GM04504 (cell line): ENCODE data around the gene CT45A5.
"Not testable (repeated sequence)": the region's sequence is repeated elsewhere in the genome, so short reads cannot be mapped to it uniquely, and the experiment has no call there.

ENCODE experiments used
- DNase-seq: peaks from one replicate; pipeline ENCODE4 v3.0.0-alpha.2; 2012; ENCODE audit warnings: low read depth

Gene CT45A5

GRCh38 chrX:135785403-135785802, at the start of gene CT45A5:
CT45A5 (minus strand) TSS chrX:135785503; CDS start chrX:135781729, 3,774 bp downstream.
- not testable (repeated sequence) for DNase-seq

DNA sequence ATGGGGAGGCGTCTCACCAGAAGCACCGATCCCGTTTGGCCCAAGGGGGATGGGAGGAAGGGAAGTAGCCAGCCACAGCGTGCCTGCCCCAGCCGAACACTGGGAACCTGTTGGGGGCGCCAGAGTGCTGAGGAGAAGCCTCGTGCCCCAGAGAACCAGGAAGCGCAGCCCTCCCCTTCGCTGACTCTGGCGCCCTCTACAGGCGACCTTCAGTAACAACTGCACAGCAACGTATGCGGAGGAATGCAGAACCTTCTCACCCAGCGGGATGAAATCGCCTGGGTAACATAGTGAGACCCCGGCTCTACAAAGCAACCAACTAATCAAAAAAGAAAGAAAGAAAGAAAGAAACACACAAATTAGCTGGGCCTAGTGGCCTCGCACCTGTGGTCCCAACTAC, 34.6 kb upstream of the CT45A5 start, which contains the start of gene CT45A2:
Gene CT45A2, minus strand, starts transcription at position 101 of the 400 bp plus-strand sequence. CDS start 3,747 bp downstream, outside the sequence.
- DNase-seq: not testable (repeated sequence)

- not testable (repeated sequence) for DNase-seq
These were observed 17.4 kb upstream of the CT45A5 start, which contains the start of gene CT45A6 for GRCh38 chrX:135802687-135803086. CT45A6 (minus strand) TSS chrX:135802787; CDS start chrX:135798993, 3,794 bp downstream.

- DNase-seq: not testable (repeated sequence)
These were observed 17.2 kb downstream of the CT45A5 start, which contains the start of gene CT45A3 for GRCh38 chrX:135768091-135768490. CT45A3 (minus strand) TSS chrX:135768191; CDS start chrX:135764444, 3,747 bp downstream.

GRCh38 chrX:135744739-135745138, 40.6 kb downstream of the CT45A5 start:
- DNase-seq: not testable (repeated sequence)

DNA sequence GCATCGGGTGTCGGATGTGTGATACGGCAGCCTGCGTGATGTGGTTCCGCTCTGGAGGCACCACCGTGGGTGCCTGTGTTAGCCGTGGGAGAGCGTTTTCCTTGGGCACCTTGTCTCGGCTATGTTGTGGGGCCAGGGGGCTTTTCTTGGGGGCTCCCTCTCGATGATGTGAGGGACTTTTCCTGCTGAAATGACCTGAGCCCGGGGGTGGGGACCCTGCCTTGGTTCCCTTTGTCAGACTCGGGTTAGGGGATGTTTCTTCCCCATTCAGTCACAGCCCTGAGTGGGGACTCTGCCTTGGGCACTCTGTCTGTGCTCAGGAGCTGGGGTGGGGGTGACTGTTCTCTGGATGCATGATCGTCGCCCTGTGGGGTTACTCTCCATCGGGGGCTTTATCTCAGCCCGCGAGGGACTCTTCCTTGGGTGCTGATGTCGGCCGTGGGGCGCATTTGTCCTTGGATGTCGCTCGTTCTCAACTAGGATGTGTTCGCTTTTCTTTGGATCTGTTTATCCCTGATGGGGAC, 44.0 kb downstream of the CT45A5 start:
- no peak for DNase-seq

- no peak for DNase-seq
These were observed 44.6 kb downstream of the CT45A5 start for GRCh38 chrX:135740681-135741149.

DNA sequence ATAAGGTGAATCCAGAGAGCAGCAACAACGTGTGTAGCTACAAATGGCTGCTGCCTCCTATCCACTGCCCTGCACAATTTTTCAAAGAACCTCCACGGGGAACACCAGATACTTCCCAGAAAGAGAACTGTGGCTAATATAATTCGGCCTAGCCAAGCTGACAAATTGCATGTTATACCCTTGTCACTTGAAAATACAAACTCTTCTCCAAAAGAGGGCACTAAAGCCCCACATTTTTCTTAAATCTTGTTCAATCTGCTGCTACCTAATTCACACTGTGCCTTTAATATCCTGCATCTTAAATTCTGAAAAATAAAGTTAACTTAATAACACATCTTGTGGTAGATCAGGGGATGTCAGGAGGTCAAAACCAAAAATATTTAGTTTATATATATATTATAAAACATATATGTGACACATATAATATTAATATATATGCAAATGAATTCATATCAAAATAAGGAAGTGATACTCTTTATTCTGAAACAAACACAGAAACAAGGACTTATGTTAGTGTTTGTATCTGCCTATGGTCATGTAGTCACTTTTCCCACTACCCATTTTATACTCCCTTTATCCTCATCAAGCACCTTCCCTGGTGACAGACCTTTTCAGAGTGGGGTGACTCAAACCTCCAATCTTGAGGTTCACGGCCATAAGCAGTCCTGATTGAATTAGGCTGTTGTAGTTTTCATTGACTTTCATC, 47.8 kb downstream of the CT45A5 start:
- no peak for DNase-seq

GRCh38 chrX:135734666-135735065, 50.6 kb downstream of the CT45A5 start:
- DNase-seq: not testable (repeated sequence)
